ENCODE data around the gene HIBADH.
"Not testable (repeated sequence)": the region's sequence is repeated elsewhere in the genome, so short reads cannot be mapped to it uniquely, and the experiment has no call there.

HIBADH gene

DNA sequence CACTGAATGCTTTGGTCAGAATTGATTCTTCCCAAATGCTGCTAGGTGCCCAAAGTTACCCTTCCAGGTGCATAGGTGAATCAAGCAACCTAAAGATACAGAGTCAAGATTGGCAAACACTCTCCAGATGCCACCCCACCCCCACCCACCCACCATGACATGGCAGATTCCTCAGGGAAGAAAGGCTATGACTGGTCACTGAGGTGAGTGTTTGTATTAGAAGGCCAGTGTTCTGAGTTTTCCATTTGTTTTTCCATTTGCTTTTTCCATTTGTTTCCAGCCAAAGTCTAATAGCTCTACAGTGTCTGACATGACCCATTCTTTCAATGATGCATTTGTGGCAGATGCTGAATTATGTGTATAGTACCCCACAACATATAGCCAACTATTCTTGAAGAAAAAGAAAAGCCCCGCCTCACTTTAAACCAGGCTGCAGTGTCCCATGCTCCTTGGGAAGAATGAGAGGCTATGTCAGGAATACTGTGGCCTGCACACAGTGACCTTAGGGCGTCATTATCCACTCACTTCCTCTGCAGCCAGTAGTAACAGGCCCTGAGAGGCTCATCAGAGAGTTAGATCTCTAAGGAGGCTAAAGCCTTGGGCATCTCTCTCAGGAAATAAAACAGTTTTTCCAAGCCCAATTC is 16.1 kb upstream of the HIBADH start:
- no peak for DNase-seq

DNA sequence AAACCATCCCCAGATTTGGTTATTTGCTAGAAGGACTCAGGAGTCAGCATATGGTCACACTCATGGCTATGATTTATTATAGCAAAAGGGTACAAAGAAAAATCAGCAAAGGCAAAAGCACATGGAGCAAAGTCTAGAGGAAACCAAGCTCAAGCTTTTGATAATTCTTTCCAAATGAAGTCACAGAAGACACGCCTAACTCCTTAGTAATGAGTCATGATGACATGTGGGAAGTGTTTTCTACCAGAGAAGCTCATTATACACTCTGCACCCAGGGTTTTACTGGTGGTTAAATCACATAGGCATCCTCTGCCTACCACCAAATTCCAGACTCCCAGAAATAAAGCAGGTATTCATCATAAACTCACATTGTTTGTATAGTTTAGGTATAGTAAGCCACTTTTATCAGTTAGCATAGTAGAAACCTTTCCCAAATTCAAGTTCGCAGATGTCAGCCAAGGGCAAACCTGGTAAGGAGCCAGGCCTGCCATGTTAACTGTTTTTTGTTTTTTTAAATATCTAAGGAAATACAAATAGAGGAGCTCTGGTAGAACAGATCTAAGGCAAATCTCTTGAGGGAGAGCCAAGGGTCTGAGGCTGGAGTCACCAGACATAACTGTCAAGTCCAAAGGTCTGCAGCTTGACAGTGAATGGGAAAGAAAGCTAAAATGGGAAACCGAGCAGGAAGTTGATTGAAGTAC is 15.4 kb upstream of the HIBADH start:
- no peak for DNase-seq

- DNase-seq, result not testable (repeated sequence)
Observed at GRCh38 chr7:27674126-27674525, 11.4 kb upstream of the HIBADH start.

DNA sequence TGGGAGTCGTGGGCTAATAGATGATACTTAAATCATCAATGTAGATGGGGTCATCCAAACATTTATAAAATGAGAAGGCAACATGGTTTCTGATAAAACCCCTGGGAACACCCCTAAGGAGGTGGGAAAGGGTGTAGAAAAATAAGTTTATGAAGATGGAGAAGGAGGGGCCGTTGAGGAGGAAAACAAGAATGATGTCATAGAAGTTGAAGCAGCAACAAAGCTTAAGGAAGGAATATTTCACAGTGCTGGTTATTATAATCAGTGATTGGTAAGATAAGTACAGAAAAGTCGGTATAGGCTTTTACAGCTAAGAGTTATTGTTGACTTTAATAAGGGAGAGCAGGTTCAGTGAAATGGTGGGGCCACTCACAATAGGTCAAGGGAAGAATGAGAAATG is 9.0 kb upstream of the HIBADH start:
- no peak for DNase-seq

- no peak for DNase-seq
Observed at GRCh38 chr7:27670676-27671075, 8.0 kb upstream of the HIBADH start.

DNA sequence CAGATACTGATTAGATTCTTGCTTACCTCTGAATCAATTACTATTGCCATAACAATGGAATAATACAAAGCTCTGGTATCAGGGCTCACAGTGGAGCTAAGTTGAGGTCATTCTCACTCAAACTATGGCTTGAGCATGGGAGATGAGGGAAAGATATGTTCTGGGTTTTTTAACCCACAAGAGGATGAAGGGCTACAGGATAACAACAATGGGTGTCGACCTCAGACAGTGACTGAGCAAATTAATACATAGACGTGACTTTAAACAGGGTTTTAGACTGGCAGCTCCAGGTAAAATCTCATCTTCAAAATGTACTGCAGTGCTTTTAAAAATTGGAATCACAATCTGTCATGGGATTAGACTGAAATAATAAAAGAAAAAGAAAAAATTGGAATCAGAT is 7.5 kb upstream of the HIBADH start:
- no peak for DNase-seq

GRCh38 chr7:27665531-27665930 is 2.8 kb upstream of the HIBADH start:
- no peak for DNase-seq

DNA sequence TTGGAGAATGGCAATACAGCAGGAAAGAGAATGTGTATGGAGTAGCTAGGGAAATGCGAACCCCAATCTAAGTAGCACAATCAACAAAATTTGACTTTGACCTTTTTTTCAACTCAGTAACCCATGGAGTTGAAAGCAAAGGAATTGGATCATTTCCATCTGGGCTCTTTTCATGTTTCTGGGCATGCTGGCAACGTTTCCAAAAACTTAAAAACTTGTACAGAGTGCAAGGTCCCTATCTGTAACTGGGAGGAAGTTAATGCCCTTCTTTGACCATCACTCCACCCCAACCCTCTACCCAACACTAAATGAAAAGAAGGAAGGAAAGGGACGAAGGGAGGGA is 1.3 kb upstream of the HIBADH start:
- DNase-seq, result no peak

DNA sequence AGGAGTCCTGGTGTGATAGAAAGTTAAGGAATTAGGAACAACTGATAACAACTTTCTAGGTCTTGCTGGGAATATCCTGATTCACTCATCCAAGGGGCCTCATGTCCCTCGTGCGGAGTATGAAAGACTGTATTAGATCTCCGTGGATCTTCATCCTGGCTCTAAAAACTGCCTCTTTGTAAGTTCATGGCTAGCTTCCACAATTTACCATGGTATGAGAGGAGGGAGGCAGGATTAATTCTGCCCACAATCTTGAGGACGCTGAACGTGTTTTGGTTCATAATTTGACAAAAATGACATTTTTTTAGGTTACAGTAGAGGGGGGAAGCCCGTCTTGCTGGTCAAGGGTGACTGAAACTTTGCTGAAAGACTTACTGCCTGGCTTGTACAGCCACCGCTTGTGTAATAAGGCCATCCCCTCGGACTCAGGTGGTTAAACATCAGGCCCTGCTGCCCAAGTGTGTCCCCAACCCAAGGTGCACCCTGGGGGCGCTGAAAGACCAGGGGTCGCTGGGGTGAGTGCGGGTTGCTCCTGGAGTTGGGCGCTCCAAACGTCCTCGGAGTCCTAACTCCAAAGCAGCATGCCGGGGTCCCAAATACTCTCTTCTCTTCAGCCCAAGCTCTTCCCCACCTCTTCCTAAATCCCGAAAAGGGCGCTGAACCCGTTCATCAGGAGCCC is 733 bp downstream of the HIBADH start:
- DNase-seq, result peak; percentile 26

DNA sequence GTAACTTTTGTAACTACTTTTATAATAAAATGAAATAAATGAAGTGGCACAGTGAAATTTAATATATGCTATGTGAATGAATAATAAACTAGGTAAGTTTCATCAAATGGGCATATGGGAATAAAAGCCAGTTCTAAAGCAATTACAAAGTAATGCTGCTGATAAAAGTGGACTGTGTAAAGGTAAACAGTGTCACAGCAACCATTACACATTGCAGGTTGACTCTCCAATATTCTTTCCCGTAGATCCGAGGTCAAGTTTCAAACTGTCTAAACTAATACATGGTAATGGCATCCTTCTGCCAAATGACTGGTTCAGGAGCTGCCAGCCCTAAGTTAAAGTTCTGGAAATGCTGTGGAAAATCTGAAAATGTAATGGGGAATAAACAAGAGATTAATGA is 6.0 kb downstream of the HIBADH start:
- DNase-seq, result no peak

DNA sequence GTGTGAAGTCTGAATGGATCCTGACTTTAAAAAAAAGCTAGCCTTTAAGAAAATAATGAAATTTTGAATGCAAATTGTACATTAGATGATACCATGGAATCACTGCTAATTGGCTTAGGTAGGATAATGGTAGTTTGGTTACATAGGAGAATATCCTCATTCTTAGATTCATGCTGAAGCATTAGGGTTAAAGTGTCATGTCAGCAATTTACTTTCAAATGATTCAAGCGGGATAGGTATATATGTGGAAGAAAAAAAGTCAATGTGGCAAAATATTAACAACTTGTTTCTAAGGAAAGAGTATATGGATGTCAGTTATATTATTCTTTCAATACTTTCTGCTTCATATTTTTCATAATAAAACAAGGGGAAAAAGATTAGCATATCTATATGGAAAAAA is 7.5 kb downstream of the HIBADH start:
- DNase-seq, result no peak

DNA sequence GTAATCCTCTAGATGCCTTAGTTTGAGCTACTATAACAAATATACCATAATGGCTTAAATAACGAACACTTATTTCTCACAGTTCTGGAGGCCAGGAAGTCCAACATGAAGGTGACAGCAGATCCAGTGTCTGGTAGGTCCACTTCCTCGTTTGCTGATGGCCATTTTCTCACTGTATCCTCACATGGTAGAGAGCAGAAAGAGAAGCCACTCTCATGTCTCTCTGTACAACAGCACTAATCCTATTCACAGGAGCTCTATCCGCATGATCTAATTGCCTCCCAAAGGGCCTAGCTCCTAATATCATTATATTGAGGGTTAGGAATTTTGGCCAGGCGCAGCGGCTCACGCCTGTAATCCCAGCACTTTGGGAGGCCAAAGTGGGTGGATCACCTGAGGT is 10.2 kb downstream of the HIBADH start:
- no peak for DNase-seq

GRCh38 chr7:27651702-27652101 is 11.0 kb downstream of the HIBADH start:
- DNase-seq, result no peak

GRCh38 chr7:27650283-27650682 is 12.4 kb downstream of the HIBADH start:
- no peak for DNase-seq

DNA sequence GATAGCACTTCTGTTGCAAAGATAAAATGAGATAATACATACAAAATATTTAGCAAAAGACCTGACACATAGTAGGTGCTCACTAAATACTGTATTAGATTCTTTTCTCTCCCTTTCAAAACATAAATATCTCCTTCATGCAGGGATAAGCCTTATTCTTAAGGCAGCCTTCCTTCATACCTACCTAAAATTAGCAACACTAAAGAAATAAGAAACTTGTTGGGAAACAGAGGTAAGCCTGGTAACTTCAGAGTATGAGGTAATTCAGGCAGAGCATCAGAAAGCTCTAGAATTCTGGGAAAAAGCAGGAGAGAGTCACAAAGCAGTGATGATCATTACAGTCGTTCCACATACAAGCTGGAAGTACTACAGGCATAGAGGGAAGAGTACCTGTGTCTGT is 15.2 kb downstream of the HIBADH start:
- DNase-seq, result no peak

GRCh38 chr7:27647046-27647445 is 15.6 kb downstream of the HIBADH start:
- no peak for DNase-seq

- no peak for DNase-seq
Observed at GRCh38 chr7:27642271-27642670, 20.4 kb downstream of the HIBADH start.

DNA sequence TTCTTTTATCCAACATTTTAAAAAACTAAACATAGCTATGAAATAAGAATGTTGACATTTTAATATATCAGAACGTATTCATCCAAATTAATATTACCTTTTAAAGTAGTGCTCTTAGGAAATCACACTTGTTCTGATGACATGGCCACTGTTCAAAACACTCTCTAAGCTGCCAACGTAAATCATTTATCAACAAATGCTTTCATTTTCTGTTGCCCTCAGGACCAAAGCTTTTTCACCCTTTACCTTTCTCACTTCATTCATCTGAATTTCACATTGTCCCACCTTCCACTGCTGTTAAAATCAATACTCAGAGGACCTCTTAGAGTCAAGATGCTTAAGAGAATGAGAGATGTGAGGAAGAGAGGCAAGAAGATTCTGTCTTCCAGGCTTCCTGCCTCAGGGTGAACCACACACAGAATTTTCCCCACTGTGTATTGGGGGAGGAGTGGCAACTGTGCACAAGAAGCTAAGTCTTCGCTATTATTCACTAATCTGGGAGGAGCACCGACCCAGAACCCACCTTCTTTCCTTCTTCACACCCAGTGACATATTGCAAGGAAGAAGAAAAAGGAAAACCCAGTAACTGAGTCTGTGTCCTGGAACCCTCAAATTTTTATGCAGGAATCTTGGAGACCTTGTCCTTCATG is 21.0 kb downstream of the HIBADH start:
- no peak for DNase-seq

DNA sequence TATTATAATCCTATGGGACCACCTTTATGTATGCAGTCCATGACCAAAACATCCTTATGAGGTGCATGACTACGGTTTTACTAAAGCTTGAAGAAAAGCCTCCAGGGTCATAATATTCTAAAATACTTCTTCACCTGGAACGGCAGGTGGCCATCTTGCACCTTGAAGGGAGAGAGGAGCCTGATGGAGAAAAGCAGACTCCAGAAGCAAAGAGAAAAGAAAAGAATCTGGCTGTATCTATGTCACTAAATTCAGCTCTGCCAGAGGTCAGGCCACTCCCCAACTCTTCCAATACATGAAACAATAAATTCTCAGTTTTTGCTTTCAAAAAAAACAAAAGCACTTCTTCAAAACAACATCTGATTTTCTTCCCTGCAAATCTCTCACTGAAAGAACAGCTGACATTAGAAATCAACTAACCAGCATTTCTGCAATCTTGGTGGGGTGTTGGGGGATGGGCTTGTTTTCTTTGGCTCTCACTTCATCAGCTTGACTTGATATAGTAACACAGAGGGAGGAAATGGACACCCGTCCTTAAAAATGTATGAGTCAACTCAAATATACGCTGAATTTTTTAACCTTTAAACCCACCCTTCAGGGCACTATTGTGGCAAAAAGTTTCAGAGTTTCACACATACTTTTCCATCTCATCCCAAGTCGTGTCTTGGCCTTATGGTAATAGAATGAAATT is 21.7 kb downstream of the HIBADH start:
- no peak for DNase-seq

DNA sequence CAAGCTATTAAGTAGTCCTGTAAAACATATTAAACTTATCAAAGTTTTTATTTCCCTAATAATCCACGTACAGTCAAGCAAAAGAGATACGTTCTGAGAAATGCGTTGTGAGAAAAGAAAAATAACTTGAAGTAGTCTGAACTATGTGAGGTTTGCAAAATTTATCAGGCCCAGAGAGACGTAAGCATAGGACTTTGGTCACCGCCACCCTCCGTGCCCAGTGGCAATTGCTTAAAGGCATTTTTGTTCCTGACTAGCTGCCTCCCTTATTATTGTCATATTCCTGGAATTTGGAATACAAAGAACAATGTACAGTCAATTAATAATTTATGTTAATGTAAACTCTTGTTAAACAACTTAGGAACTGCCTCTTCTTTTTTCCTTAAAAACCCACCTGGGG is 22.8 kb downstream of the HIBADH start:
- no peak for DNase-seq

- not testable (repeated sequence) for DNase-seq
Observed at GRCh38 chr7:27639048-27639447, 23.6 kb downstream of the HIBADH start.

DNA sequence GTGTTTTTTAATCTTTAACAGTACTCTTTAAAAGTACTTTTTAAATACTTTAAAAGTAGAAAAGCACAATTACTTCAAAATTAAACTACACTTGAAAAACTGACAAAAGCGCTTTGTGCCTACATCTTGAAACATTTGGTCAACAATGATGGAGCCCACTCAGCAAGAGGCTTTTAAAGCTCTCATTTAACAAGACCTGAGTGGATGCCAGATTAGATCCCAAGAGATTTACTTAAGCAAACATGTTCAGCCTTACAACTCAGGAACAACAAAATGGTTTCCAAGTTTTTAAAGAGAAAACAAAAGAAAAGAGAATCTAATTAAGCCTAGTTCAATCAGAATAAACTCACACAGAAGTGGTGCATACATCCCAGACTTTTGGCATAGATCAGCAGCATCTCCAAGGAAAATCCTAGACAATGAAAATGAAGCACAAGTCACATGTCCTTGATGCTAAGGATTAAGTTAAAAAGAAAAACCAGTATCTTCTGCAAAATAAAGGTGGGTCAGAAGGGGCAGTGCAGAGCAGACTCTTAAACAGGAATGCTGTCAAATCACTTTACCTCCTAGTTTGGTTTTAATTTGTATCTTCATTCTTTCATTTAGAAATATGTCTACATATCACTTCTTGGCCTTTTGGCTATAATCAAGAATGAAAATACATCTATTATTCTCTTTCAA is 26.2 kb downstream of the HIBADH start:
- no peak for DNase-seq

DNA sequence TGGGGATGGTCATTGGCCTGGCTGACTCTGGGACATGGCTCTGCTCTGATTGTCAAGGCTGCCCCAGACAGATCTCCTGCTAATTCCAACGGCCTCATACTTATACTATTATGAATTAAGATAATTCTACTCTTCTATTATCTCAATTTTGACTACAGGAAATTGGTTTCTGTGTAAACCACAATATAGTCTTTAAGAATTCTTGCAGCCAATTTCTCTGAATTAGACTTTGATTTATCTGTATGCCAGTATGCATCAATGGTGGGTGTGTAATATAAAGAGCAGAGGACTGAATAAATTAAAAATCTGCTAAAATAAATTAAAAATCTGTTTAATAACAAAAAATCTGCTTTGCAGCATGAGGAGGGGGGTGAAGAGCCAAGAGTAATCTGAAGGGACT is 27.0 kb downstream of the HIBADH start:
- DNase-seq, result no peak

Measured in activated CD8-positive, alpha-beta memory T cell treated with anti-CD3 and anti-CD28 coated beads, Interleukin-2, amount 50 U/mL, for 4 hours (primary cell).